Measurements from ENCODE around the gene PDCL2.
"Not testable (repeated sequence)": the region's sequence is repeated elsewhere in the genome, so short reads cannot be mapped to it uniquely, and the experiment has no call there.

PDCL2 gene, protein sequence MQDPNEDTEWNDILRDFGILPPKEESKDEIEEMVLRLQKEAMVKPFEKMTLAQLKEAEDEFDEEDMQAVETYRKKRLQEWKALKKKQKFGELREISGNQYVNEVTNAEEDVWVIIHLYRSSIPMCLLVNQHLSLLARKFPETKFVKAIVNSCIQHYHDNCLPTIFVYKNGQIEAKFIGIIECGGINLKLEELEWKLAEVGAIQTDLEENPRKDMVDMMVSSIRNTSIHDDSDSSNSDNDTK

DNA sequence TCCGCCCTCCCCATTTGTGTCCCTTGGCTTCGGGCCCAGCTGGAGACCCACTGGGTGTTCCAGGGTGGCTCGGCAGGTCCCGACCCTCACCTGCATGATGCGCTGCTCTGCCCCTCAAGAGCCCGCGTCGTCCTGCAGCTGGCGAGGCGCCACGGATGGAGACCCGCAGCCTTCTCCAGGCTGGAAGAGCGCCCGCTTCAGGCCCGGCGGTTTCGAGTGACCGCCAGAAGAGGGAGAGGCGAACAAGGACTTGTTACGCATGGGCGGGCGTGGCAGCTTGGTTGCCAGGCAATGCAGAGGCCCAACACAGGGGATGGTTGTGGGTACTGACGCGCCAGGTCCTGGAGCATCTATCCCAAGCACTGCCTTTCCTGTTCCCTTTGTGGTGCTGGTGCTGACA lies at the start of gene PDCL2:
TSS of gene PDCL2 (minus strand) at position 232 of the 400 bp plus-strand sequence. CDS start at position 96, 136 bp downstream.
- DNase-seq (ENCODE audit: low read depth in 2 of 2) = no peak

- DNase-seq (ENCODE audit: low read depth in 2 of 2) = no peak
Observed at GRCh38 chr4:55637272-55637820, 45.3 kb upstream of the PDCL2 start.

DNA sequence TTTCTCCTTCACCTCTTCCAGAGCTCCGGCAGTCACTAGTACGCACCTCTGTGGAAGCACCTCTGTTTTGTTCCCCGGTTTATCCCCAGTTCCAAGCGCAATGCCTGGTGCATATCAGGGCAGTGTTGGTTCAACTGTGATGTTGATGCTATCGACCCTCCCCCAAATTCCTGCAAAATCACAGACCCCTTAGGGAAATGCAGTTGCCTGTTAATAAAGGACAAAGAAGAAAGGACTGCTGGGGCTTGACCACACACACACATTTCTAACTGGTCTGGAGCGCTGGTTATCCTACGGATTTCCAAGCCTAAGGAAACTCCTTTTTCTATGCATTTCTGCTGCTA lies 44.6 kb upstream of the PDCL2 start:
- no peak for DNase-seq (ENCODE audit: low read depth in 2 of 2)

DNA sequence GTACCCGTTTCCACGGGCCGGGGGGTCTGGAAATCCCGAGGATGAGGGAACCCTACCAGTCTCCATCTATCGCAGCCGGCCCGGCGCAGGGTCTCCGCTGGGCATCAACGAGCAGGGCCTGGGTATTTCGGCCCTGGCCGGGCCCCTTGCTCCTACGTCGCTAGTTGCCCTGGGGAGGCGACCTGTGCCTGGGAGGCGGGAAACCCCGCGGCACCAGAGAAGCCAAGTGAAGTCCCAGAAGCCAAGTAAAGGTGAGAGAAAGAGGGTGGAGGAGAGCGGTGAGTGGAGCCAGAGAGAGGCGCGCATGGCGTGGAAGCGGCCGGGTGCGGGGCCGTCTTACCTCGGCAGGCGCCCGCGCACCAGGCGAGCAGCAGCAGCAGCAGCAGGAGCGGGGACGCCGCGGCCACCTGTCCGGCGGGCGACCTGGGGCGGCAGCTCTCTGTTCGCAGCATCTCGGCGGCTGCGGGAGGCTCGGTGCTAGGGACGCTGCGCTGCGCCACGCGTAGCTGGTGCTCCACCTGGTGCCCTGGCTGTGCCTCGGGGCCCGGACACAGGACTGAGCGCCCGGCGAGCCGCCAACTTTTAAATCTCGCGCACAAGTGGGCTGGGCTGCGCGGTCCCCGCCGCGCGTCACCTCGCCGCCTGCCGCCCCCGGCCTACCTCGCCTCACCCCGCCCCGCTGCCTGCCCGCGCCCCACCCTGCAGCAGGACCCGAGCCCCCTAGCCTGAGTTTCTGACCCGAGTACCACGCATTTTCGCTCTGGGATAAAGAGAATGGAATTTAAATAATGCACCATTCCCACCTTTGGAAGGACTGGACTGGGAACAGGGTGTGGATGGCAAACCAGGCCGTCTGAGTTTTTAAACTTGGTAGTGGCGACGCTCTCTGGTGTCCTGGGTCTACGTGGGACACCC lies 44.0 kb upstream of the PDCL2 start, which contains the start of gene NMU:
TSS of gene NMU (minus strand) at position 558 of the 915 bp plus-strand sequence. CDS start at position 452, 106 bp downstream.
- no peak for DNase-seq (ENCODE audit: low read depth in 2 of 2)

DNA sequence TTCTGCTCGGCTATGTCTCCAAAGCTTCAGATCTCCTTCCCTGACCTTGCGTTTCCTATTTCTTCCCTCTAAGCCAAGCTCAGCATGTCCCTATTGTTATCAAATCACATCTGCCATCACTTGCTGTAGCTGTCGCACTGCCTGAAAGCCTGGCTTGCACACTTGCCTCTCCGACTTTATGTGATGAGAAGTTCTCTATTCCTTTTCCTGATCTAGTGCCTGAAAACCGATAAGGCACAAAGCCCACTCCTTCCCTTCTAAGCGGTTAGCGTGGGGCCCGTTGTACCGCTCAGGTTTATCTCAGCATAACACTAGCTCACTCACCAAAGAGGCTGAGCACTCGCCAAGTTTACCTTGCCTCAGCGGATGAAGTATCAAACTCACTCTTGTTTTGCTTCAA lies 43.2 kb upstream of the PDCL2 start:
- no peak for DNase-seq (ENCODE audit: low read depth in 2 of 2)

DNA sequence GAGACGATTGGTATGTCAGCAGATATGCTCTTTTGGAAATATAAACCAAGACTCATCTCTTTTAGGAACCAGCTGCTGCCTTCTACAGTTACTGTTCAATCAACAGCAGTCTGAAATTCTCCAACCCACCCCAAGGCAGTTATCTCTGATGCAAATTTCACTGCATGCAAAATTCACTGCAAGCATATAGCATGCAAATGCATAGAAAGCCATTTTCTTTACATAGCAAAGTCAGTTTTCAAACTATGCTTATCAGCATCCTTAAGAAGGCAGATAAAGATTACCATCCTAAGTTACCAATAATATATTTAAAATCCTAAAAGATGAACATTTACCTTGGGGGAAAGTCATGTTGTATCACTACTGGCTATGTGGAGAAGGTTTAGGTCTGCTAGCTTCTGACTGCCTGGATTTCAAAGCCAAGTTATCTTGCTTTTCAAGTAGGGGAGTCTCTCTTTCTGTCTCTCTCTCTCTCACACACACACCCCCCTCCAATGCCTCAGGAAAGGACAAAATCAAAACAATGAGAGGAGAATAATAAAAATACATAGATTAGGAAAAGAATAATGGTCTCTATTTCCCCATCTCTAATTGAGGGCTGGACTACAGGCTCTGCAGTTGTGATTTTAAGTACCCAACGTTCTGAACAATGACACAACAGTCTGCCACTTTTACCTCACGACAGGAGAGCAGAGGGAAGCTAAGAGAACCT lies 42.5 kb upstream of the PDCL2 start:
- no peak for DNase-seq (ENCODE audit: low read depth in 2 of 2)

GRCh38 chr4:55633903-55634302 lies 41.9 kb upstream of the PDCL2 start:
- no peak for DNase-seq (ENCODE audit: low read depth in 2 of 2)

DNA sequence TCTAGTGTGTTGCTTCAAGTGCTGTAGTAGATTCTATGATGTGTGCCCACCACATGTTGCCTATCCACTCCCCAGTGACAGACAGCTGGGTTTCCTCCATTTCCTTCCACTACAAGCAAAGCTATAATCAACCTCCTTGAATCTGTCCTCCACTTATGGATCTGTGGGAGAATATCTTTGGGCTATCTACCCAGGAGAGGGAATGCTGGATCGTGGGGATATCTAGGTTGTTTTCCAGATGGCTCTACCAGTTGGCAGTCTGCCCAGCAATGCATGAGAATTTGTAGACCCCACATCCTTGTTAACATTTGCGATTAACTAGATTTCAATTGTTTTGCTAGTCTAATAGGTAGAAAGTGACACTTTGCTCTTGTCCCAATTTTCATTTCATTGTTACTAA lies 33.8 kb upstream of the PDCL2 start:
- no peak for DNase-seq (ENCODE audit: low read depth in 2 of 2)

- DNase-seq (ENCODE audit: low read depth in 2 of 2) = not testable (repeated sequence)
Observed at GRCh38 chr4:55624063-55624462, 32.0 kb upstream of the PDCL2 start.

GRCh38 chr4:55618546-55619143 lies 26.6 kb upstream of the PDCL2 start:
- DNase-seq (ENCODE audit: low read depth in 2 of 2) = no peak

- no peak for DNase-seq (ENCODE audit: low read depth in 2 of 2)
Observed at GRCh38 chr4:55617587-55618197, 25.6 kb upstream of the PDCL2 start.

GRCh38 chr4:55615008-55615407 lies 23.0 kb upstream of the PDCL2 start:
- no peak for DNase-seq (ENCODE audit: low read depth in 2 of 2)

- DNase-seq (ENCODE audit: low read depth in 2 of 2) = no peak
Observed at GRCh38 chr4:55613621-55614020, 21.6 kb upstream of the PDCL2 start.

GRCh38 chr4:55612341-55612740 lies 20.3 kb upstream of the PDCL2 start:
- DNase-seq (ENCODE audit: low read depth in 2 of 2) = no peak

DNA sequence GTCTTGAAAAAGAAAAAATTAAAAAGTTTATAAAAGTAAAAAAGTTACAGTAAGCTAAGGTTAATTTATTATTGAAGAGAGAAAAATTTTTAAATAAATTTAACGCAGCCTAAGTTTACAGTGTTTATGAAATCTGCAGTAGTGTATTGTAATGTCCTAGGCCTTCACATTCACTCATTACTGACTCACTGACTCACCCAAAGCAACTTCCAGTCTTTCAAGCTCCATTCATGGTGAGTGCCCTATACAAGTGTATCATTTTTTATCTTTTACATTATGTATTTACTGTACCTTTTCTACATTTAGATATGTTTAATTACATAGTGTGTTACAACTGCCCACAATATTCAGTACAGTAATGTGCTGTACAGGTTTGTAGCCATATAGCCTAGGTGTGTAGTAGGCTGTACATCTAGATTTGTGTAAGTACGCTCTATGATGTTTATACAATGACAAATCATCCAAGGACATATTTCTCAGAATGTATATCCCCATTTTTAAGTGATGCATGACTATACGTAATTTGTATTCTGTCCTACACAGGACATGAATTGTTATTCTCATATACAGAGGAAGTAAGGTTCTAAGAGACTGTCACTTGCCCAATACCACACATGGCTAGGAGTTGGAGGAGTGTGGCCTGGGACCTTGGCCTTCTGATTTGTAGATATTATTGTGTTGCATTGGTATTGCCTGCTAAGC lies 19.5 kb upstream of the PDCL2 start:
- no peak for DNase-seq (ENCODE audit: low read depth in 2 of 2)

DNA sequence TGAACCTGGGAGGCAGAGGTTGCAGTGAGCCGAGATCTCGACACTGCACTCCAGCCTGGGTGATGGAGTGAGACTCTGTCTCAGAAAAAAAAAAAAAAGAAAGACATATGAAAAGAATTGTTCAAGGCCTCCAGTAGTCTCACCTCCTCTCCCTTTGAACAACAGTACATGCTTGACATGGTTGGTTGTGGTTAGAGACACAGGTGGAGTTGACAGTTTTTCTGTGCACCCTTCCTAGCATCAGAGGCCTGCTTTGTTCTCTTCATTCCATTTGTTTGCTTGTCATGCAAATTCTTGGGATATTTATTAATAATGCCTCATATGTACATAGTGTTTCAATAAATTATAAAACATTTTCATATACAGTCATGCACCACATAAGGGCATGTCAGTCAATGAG lies 18.3 kb upstream of the PDCL2 start:
- no peak for DNase-seq (ENCODE audit: low read depth in 2 of 2)

- DNase-seq (ENCODE audit: low read depth in 2 of 2) = no peak
Observed at GRCh38 chr4:55609393-55609866, 17.4 kb upstream of the PDCL2 start.

DNA sequence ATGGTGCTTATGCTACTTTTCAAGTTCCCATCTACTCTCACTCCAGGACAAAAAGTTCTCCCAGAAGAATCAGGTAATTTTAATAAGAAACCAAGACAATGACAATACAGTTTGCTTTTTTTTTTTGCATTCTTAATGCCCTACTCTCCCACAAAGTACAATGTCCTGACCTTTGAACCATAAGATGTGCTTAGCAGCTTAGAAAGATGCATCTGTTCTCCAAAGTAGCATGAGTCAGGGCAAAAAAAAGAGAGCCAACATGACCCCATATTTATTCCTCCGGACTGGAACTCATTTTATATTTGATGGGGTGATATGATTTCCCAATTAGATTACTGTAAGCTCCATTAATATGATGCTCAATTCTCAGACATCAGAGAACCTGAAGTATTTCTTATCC lies 16.5 kb upstream of the PDCL2 start:
- no peak for DNase-seq (ENCODE audit: low read depth in 2 of 2)

GRCh38 chr4:55604996-55605395 lies 13.0 kb upstream of the PDCL2 start:
- no peak for DNase-seq (ENCODE audit: low read depth in 2 of 2)

DNA sequence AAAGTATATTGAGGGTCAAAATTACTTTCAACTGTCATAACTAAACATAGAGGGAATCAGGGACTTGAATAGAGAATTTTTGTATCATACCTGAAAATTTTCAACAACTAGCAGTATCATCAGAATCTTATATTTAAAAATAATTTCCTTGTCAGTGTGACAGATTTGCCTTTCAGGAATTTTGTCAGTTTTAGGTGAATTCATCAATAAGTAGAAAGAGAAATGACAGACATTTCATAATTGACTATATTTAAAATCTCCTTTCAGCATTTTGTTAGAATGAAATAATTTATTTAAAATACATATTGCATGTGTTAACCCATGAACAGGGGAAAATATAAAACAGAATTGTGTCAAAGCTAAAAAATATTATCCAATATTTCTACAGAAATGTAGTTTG lies 8.6 kb upstream of the PDCL2 start:
- DNase-seq (ENCODE audit: low read depth in 2 of 2) = no peak

DNA sequence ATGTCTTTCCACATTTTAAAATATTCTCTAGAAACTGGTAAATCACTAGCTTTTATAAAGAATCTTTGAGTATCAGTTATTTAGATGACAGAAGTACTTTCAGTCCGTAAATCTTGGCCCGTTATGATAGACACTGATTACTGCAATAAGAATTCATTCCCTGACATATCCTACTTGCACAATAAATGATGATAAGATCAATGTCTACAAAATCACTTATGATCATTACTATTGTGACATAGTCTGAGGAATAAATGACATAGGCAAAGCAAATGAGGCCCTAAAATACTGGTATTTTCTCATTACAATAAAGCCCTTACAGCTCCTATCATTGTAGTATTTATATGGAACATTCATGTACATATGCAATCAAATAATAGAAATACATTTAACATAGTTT lies 6.6 kb upstream of the PDCL2 start:
- DNase-seq (ENCODE audit: low read depth in 2 of 2) = no peak

All from stimulated activated CD4-positive, alpha-beta T cell treated with anti-CD3 and anti-CD28 coated beads, Interleukin-1b, Interleukin-23, amount 100 ng/mL, for 1 hour (primary cell).